Liver (tissue), 3 donors: Measurements from ENCODE around the gene DKKL1.

Source experiments
- RAD21 ChIP-seq, 2 donors: IDR thresholded peaks; 2 replicates each; pipeline ENCODE4 v1.6.1; 2016; ENCODE audit warnings: antibody characterized with exemption in 2 of 2, mild to moderate bottlenecking in 2 of 2
- RXRA ChIP-seq, 2 donors: IDR thresholded peaks; 2 replicates each; pipeline ENCODE4 v1.6.1; 2017 to 2018; ENCODE audit warnings: antibody characterized with exemption in 2 of 2, mild to moderate bottlenecking in 1 of 2
- TAF1 ChIP-seq: conservative IDR thresholded peaks from 2 replicates; pipeline ENCODE4 v1.6.1; 2016; ENCODE audit warnings: antibody characterized with exemption, mild to moderate bottlenecking
- TF ChIP-seq, protein P1 (sequence below): fragments of 150-350 bp; IDR thresholded peaks from 2 replicates; pipeline ENCODE4 v1.5.1; 2017; ENCODE audit warnings: improper control_type of control experiment, low read depth, low read length; ENCODE audit not compliant: missing input control
- TF ChIP-seq, protein P2 (sequence below): IDR thresholded peaks from 2 replicates; pipeline ENCODE4 v1.6.1; 2016; ENCODE audit warnings: antibody characterized with exemption
- TF ChIP-seq, protein P3 (sequence below): IDR thresholded peaks from 2 replicates; pipeline ENCODE4 v1.6.1; 2016; ENCODE audit warnings: antibody characterized with exemption, mild to moderate bottlenecking
- donor health status: healthy.
- donor health status: healthy.

DNA sequence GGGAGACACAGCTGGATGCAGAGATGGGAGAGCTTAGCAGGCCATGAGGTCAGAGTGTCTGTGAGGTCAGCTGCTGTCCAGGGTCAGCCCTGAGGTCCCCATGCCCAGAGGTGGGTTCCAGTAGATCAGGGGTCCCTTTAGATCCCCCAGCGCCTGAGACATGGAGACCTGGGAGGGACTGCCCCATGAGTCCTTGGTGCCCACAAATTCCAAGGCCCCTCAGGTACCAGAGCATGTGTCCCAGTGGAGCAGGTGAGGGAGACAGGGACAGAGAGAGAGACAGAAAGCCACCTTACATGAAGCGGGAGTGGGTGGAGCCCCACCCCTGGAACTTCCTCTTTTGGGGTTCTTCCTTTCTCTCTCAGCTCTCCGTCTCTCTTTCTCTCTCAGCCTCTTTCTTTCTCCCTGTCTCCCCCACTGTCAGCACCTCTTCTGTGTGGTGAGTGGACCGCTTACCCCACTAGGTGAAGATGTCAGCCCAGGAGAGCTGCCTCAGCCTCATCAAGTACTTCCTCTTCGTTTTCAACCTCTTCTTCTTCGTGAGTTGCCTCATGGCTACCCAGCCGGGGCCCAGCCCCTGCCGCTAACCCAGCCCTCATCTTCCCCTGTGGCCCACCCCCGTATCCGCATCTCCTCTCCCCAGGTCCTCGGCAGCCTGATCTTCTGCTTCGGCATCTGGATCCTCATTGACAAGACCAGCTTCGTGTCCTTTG is 28.4 kb upstream of the DKKL1 start, which contains the start of gene CD37:
- TF ChIP-seq, protein P1, sequence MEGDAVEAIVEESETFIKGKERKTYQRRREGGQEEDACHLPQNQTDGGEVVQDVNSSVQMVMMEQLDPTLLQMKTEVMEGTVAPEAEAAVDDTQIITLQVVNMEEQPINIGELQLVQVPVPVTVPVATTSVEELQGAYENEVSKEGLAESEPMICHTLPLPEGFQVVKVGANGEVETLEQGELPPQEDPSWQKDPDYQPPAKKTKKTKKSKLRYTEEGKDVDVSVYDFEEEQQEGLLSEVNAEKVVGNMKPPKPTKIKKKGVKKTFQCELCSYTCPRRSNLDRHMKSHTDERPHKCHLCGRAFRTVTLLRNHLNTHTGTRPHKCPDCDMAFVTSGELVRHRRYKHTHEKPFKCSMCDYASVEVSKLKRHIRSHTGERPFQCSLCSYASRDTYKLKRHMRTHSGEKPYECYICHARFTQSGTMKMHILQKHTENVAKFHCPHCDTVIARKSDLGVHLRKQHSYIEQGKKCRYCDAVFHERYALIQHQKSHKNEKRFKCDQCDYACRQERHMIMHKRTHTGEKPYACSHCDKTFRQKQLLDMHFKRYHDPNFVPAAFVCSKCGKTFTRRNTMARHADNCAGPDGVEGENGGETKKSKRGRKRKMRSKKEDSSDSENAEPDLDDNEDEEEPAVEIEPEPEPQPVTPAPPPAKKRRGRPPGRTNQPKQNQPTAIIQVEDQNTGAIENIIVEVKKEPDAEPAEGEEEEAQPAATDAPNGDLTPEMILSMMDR, result no peak
- TF ChIP-seq RXRA (IDR thresholded peaks at IDR 0.05) (no peak), RAD21 (IDR thresholded peaks at IDR 0.05) (no peak), TAF1 (no peak)
- TF ChIP-seq, protein P2, sequence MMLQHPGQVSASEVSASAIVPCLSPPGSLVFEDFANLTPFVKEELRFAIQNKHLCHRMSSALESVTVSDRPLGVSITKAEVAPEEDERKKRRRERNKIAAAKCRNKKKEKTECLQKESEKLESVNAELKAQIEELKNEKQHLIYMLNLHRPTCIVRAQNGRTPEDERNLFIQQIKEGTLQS, result no peak
- TF ChIP-seq, protein P3, sequence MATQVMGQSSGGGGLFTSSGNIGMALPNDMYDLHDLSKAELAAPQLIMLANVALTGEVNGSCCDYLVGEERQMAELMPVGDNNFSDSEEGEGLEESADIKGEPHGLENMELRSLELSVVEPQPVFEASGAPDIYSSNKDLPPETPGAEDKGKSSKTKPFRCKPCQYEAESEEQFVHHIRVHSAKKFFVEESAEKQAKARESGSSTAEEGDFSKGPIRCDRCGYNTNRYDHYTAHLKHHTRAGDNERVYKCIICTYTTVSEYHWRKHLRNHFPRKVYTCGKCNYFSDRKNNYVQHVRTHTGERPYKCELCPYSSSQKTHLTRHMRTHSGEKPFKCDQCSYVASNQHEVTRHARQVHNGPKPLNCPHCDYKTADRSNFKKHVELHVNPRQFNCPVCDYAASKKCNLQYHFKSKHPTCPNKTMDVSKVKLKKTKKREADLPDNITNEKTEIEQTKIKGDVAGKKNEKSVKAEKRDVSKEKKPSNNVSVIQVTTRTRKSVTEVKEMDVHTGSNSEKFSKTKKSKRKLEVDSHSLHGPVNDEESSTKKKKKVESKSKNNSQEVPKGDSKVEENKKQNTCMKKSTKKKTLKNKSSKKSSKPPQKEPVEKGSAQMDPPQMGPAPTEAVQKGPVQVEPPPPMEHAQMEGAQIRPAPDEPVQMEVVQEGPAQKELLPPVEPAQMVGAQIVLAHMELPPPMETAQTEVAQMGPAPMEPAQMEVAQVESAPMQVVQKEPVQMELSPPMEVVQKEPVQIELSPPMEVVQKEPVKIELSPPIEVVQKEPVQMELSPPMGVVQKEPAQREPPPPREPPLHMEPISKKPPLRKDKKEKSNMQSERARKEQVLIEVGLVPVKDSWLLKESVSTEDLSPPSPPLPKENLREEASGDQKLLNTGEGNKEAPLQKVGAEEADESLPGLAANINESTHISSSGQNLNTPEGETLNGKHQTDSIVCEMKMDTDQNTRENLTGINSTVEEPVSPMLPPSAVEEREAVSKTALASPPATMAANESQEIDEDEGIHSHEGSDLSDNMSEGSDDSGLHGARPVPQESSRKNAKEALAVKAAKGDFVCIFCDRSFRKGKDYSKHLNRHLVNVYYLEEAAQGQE, result no peak
